OCI-LY3 (cell line): ENCODE measurements around the gene R3HDM2.
A peak's percentile ranks its signal among the peaks of the same experiment; 100 is the strongest.

ENCODE experiments used
- H2AFZ ChIP-seq: fragments of 200-600, 300-600 bp; shearing (Covaris generic); 2 replicates; pipeline ENCODE4 v1.6.0; 2014; ENCODE audit warnings: antibody characterized with exemption, low read depth, low read length
- H3K27ac ChIP-seq: fragments of 200-600, 300-600 bp; sonication (generic); 2 replicates; pipeline ENCODE4 v1.5.1; 2014; ENCODE audit warnings: mild to moderate bottlenecking, low read length, moderate library complexity, mixed read lengths
- H3K27me3 ChIP-seq: fragments of 200-600, 300-600 bp; sonication (generic); 2 replicates; pipeline ENCODE4 v1.6.1; 2014; ENCODE audit warnings: low read depth, low read length, mixed read lengths
- H3K36me3 ChIP-seq: fragments of 200-600, 300-600 bp; sonication (generic); replicated peaks from 2 replicates; pipeline ENCODE3; 2014; ENCODE audit warnings: low read depth, low read length, mixed read lengths
- H3K4me1 ChIP-seq: fragments of 300-600, 200-600 bp; sonication (generic); 2 replicates; pipeline ENCODE4 v1.6.1; 2014; ENCODE audit warnings: low read length, mixed read lengths
- H3K4me2 ChIP-seq: fragments of 200-600, 300-600 bp; sonication (generic); 2 replicates; pipeline ENCODE4 v1.6.1; 2014; ENCODE audit warnings: low read length, mixed read lengths
- H3K4me3 ChIP-seq: fragments of 300-600, 200-600 bp; sonication (generic); 2 replicates; pipeline ENCODE4 v1.5.1; 2014; ENCODE audit warnings: antibody characterized with exemption, mild to moderate bottlenecking, low read length, moderate library complexity
- H3K79me2 ChIP-seq: fragments of 300-600, 200-600 bp; shearing (Covaris generic); 2 replicates; pipeline ENCODE4 v1.6.1; 2014; ENCODE audit warnings: mild to moderate bottlenecking, low read length, mixed read lengths
- H3K9ac ChIP-seq: fragments of 300-600, 200-600 bp; shearing (Covaris generic); 2 replicates; pipeline ENCODE4 v1.6.0; 2014; ENCODE audit warnings: mild to moderate bottlenecking, low read length, moderate library complexity
- H3K9me3 ChIP-seq: fragments of 200-600, 300-600 bp; shearing (Covaris generic); 2 replicates; pipeline ENCODE4 v1.6.1; 2014; ENCODE audit warnings: low read length, mixed read lengths; ENCODE audit not compliant: insufficient read depth
- H4K20me1 ChIP-seq: fragments of 200-600, 300-600 bp; sonication (generic); 2 replicates; pipeline ENCODE4 v1.6.1; 2016; ENCODE audit warnings: low read length, mixed read lengths; ENCODE audit not compliant: insufficient read depth
- CTCF ChIP-seq: fragments of 200-600, 300-600 bp; sonication (generic); IDR thresholded peaks from 2 replicates; pipeline ENCODE4 v1.5.1; 2014; ENCODE audit warnings: antibody characterized with exemption, low read length, low read depth
- EZH2phosphoT487 ChIP-seq: fragments of 200-600 bp; shearing (Covaris generic); IDR thresholded peaks from 2 replicates; pipeline ENCODE4 v1.6.1; 2018; ENCODE audit warnings: antibody characterized with exemption, mixed run types, low read depth

R3HDM2 gene

GRCh38 chr12:57456737-57457490 lies 26.1 kb upstream of the R3HDM2 start:
- H3K4me1 ChIP-seq = peaks cover 46% of the 10 kb centered on the region
- no peaks in the 10 kb centered on the region for H3K9me3 ChIP-seq
- H3K79me2 ChIP-seq = no peaks in the 10 kb centered on the region
- no peak overlapping the region for H3K4me3 ChIP-seq
- H3K27me3 ChIP-seq = peaks cover 5% of the 10 kb centered on the region
- H3K4me2 ChIP-seq = no peak overlapping the region
- H3K27ac ChIP-seq = no peak overlapping the region
- H3K36me3 ChIP-seq = no peaks in the 10 kb centered on the region
- H4K20me1 ChIP-seq = no peaks in the 10 kb centered on the region
- H3K9ac ChIP-seq = no peak overlapping the region
- TF ChIP-seq EZH2phosphoT487 (no peak), CTCF (no peak)
- H2AFZ ChIP-seq = no peak overlapping the region

GRCh38 chr12:57456145-57456700 lies 25.4 kb upstream of the R3HDM2 start:
- Histone ChIP-seq H3K4me1 (peaks cover 45% of the 10 kb centered on the region), H3K9ac (peak overlapping the region; percentile 46), H4K20me1 (no peaks in the 10 kb centered on the region), H3K79me2 (no peaks in the 10 kb centered on the region), H3K4me3 (peak overlapping the region; percentile 75), H3K9me3 (no peaks in the 10 kb centered on the region), H3K4me2 (peak overlapping the region; percentile 94), H3K27me3 (peaks cover 5% of the 10 kb centered on the region), H3K36me3 (no peaks in the 10 kb centered on the region), H3K27ac (no peak overlapping the region), H2AFZ (peak overlapping the region; percentile 77)
- TF ChIP-seq EZH2phosphoT487 (no peak), CTCF (peak; percentile 87)

GRCh38 chr12:57455374-57456144 lies 24.7 kb upstream of the R3HDM2 start:
- no peak for TF ChIP-seq EZH2phosphoT487
- no peak overlapping the region for H3K27ac ChIP-seq
- peak overlapping the region; percentile 94 for H3K4me2 ChIP-seq
- no peaks in the 10 kb centered on the region for H3K36me3 ChIP-seq
- H3K9ac ChIP-seq = peak overlapping the region; percentile 46
- peaks cover 38% of the 10 kb centered on the region for H3K4me1 ChIP-seq
- no peaks in the 10 kb centered on the region for H3K9me3 ChIP-seq
- no peaks in the 10 kb centered on the region for H4K20me1 ChIP-seq
- H3K4me3 ChIP-seq = peak overlapping the region; percentile 75
- no peaks in the 10 kb centered on the region for H3K79me2 ChIP-seq
- H3K27me3 ChIP-seq = no peaks in the 10 kb centered on the region
- peak overlapping the region; percentile 77 for H2AFZ ChIP-seq

- H3K4me2 ChIP-seq = peak within 1 kb of the TSS; percentile 94
- no peaks in the 10 kb centered on the region for H3K79me2 ChIP-seq
- no peak within 1 kb of the TSS for H3K27ac ChIP-seq
- H3K27me3 ChIP-seq = no peaks in the 10 kb centered on the region
- no peaks in the 10 kb centered on the region for H3K9me3 ChIP-seq
- H2AFZ ChIP-seq = peak within 1 kb of the TSS; percentile 77
- peak within 1 kb of the TSS; percentile 48 for H3K9ac ChIP-seq
- no peak for TF ChIP-seq CTCF
- TF ChIP-seq EZH2phosphoT487 = no peak
- H3K36me3 ChIP-seq = no peaks in the 10 kb centered on the region
- peaks cover 33% of the 10 kb centered on the region for H3K4me1 ChIP-seq
- H4K20me1 ChIP-seq = no peaks in the 10 kb centered on the region
- peak within 1 kb of the TSS; percentile 75 for H3K4me3 ChIP-seq
These were observed 23.9 kb upstream of the R3HDM2 start, which contains the start of gene INHBE for GRCh38 chr12:57454566-57455373. TSS of gene INHBE (plus strand) at chr12:57455307. CDS start at chr12:57455537, 230 bp downstream.
